Keratinocyte (primary cell): ENCODE measurements around the gene DRC1. TPM values are rescaled to one million over a fixed set of nuclear protein-coding genes. Genes with fewer than 3 reads are reported as not detected.

Experiments
- DNase-seq: peaks from one replicate; pipeline ENCODE4 v3.0.0-alpha.2; 2011; ENCODE audit warnings: low read depth, missing footprints, low spot score
- FAIRE-seq: peaks from 2 replicates; lab custom pipeline; 2011; peaks lifted over from hg19 to GRCh38; lab: Jason Lieb, UNC
- H2AFZ ChIP-seq: 2 replicates; pipeline ENCODE4 v1.6.0; 2012; ENCODE audit warnings: low read length, control low read depth, inconsistent platforms; ENCODE audit not compliant: control insufficient read depth
- H3K27ac ChIP-seq: 2 replicates; pipeline ENCODE4 v1.5.1; 2011; ENCODE audit warnings: low read length; ENCODE audit not compliant: control insufficient read depth, insufficient read depth
- H3K27me3 ChIP-seq: 3 replicates; pipeline ENCODE4 v1.6.0; 2011; ENCODE audit warnings: low read length; ENCODE audit not compliant: control insufficient read depth, insufficient read depth; ENCODE audit errors: extremely low read depth
- H3K36me3 ChIP-seq, 2 experiments: 2 replicates in 1 of 2; 3 replicates in 1 of 2; pipeline ENCODE4 v1.5.1; 2011; ENCODE audit warnings: low read length in 2 of 2, mild to moderate bottlenecking in 1 of 2; ENCODE audit not compliant: control insufficient read depth in 2 of 2, insufficient read depth in 2 of 2; ENCODE audit errors: extremely low read depth in 1 of 2
- H3K4me1 ChIP-seq: 3 replicates; pipeline ENCODE4 v1.5.1; 2011; ENCODE audit warnings: low read length; ENCODE audit not compliant: control insufficient read depth, insufficient read depth; ENCODE audit errors: extremely low read depth
- H3K4me2 ChIP-seq: 3 replicates; pipeline ENCODE4 v1.6.0; 2011; ENCODE audit warnings: low read depth, low read length; ENCODE audit not compliant: control insufficient read depth, insufficient read depth; ENCODE audit errors: extremely low read depth
- H3K4me3 ChIP-seq, 3 experiments: fragments of 200-600 bp in 1 of 3; sonication (generic) in 1 of 3; 2 replicates in 2 of 3; 3 replicates in 1 of 3; pipeline ENCODE4 v1.5.1; 2011 to 2016; ENCODE audit warnings: low read length in 3 of 3, mild to moderate bottlenecking in 3 of 3, control low read depth in 2 of 3, inconsistent platforms in 1 of 3, low read depth in 1 of 3, mixed read lengths in 1 of 3, mixed run types in 1 of 3, moderate library complexity in 1 of 3; ENCODE audit not compliant: control insufficient read depth in 2 of 3, insufficient read depth in 2 of 3; ENCODE audit errors: extremely low read depth in 1 of 3
- H3K79me2 ChIP-seq: 2 replicates; pipeline ENCODE4 v1.6.0; 2012; ENCODE audit warnings: low read length; ENCODE audit not compliant: control insufficient read depth, insufficient read depth
- H3K9ac ChIP-seq: 3 replicates; pipeline ENCODE4 v1.6.0; 2011; ENCODE audit warnings: low read length; ENCODE audit not compliant: control insufficient read depth, insufficient read depth; ENCODE audit errors: extremely low read depth
- H3K9me1 ChIP-seq: 3 replicates; pipeline ENCODE4 v1.6.0; 2011; ENCODE audit warnings: low read length; ENCODE audit not compliant: control insufficient read depth, insufficient read depth; ENCODE audit errors: extremely low read depth
- H3K9me3 ChIP-seq: 2 replicates; pipeline ENCODE4 v1.5.1; 2012; ENCODE audit warnings: low read depth, low read length; ENCODE audit not compliant: control insufficient read depth
- H4K20me1 ChIP-seq: 3 replicates; pipeline ENCODE4 v1.6.0; 2011; ENCODE audit warnings: low read length; ENCODE audit not compliant: control insufficient read depth, insufficient read depth; ENCODE audit errors: extremely low read depth
- EZH2 ChIP-seq: IDR thresholded peaks from one replicate; pipeline ENCODE4 v1.6.1; 2012; ENCODE audit warnings: inconsistent platforms, mild to moderate bottlenecking, low read length, moderate library complexity
- dilution Hi-C: fragments of 300-500 bp; cut with MboI; formaldehyde crosslinking; loops from one replicate; pipeline ENCODE4 v1.7.0; 2020; ENCODE audit warnings: low sequenced_read_pairs; ENCODE audit not compliant: extremely low pct_ligation_motif_present
- polyA plus RNA-seq, 5 experiments: library from polyadenylated mRNA; depleted of rRNA in 3 of 5; stranded (reverse) in 3 of 5; stranded (forward) in 1 of 5; unstranded in 1 of 5; fragments of >200 nt; gene quantifications; 1 replicate in 1 of 5; 2 replicates in 3 of 5; 3 replicates in 1 of 5; pipeline versions ENCODE4 v1.2.1 to v1.2.3, GENCODE V29; 2011 to 2012; ENCODE audit warnings: missing spikeins in 2 of 5, low read depth in 1 of 5, low replicate concordance in 1 of 5
- TF ChIP-seq, protein P1 (sequence below), 3 experiments: IDR thresholded peaks in 1 of 3; conservative IDR thresholded peaks in 1 of 3; optimal IDR thresholded peaks in 1 of 3; 2 replicates in 2 of 3; 3 replicates in 1 of 3; pipeline versions ENCODE3 to v1.5.1; 2011; ENCODE audit warnings: low read length in 3 of 3, mild to moderate bottlenecking in 3 of 3, moderate library complexity in 2 of 3, control low read depth in 1 of 3, inconsistent platforms in 1 of 3; ENCODE audit not compliant: insufficient read depth in 2 of 3; ENCODE audit errors: extremely low read depth in 1 of 3

The DRC1 gene
- polyA plus RNA-seq, 1 donor (not counting 4 experiments of a cell fraction or from before 2014, with no cell fraction given), result not detected

DNA sequence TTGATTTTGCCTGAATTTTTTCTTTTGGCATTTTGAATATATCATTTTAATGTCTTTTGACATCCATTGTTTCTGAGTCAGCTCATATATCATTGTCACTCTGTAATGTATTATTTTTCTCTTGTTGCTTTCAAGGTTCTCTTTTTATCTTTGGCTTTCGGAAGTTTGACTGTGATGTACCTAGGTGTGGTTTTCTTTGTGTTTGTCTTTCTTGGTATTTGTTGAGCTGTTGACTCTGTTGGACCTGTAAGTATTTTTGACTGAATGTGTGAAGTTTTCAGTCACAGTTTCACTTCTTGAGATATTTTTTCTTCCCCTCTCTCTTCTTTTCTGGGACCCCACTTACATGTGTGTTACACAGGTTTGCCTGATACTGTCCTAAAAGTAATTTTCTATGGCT, 24.9 kb upstream of the DRC1 start:
- Histone ChIP-seq H4K20me1 (no peaks in the 10 kb centered on the region), H2AFZ (no peak overlapping the region), H3K9ac (no peak overlapping the region), H3K9me3 (no peaks in the 10 kb centered on the region), H3K27me3 (no peaks in the 10 kb centered on the region), H3K4me1 (no peaks in the 10 kb centered on the region), H3K9me1 (no peaks in the 10 kb centered on the region), H3K4me2 (no peak overlapping the region), H3K79me2 (no peaks in the 10 kb centered on the region), H3K4me3 (no peak overlapping the region), H3K27ac (no peak overlapping the region), H3K36me3 (peaks cover 12 to 23% of the 10 kb centered on the region in 2 experiments)
- dilution Hi-C loops, result no loop called here
- no peak for FAIRE-seq
- TF ChIP-seq, protein P1, sequence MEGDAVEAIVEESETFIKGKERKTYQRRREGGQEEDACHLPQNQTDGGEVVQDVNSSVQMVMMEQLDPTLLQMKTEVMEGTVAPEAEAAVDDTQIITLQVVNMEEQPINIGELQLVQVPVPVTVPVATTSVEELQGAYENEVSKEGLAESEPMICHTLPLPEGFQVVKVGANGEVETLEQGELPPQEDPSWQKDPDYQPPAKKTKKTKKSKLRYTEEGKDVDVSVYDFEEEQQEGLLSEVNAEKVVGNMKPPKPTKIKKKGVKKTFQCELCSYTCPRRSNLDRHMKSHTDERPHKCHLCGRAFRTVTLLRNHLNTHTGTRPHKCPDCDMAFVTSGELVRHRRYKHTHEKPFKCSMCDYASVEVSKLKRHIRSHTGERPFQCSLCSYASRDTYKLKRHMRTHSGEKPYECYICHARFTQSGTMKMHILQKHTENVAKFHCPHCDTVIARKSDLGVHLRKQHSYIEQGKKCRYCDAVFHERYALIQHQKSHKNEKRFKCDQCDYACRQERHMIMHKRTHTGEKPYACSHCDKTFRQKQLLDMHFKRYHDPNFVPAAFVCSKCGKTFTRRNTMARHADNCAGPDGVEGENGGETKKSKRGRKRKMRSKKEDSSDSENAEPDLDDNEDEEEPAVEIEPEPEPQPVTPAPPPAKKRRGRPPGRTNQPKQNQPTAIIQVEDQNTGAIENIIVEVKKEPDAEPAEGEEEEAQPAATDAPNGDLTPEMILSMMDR (optimal IDR thresholded peaks at IDR 0.05 in 1 of 3, IDR thresholded peaks at IDR 0.05 in 1 of 3, conservative IDR thresholded peaks at IDR 0.05 in 1 of 3; ENCODE audit: extremely low read depth in 1 of 3, insufficient read depth in 2 of 3, low read length in 3 of 3), result no peak
- no peak for TF ChIP-seq EZH2
- DNase-seq, result no peak

DNA sequence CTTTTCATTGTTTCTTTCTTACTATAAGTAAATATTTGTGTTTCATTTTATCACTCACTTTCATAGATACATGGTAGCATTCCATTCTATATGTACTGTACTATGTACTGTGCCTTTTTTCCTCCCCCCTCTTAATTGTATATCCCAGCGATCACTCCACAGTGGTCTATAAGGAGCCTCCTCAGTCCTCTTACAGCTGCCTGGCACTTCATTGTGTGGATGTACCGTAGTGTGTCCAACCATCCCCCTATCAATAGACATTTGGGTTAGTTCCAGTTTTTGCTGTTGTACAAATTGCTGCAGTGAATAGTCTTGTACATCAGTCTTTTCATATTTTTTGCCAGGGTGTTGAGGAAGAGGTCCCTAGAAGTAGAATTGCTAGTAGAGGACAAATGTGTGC, 21.4 kb upstream of the DRC1 start:
- TF ChIP-seq, protein P1 (optimal IDR thresholded peaks at IDR 0.05 in 1 of 3, IDR thresholded peaks at IDR 0.05 in 1 of 3, conservative IDR thresholded peaks at IDR 0.05 in 1 of 3; ENCODE audit: extremely low read depth in 1 of 3, insufficient read depth in 2 of 3, low read length in 3 of 3), result no peak
- no peak for TF ChIP-seq EZH2
- H3K4me3 ChIP-seq, result no peak overlapping the region
- no peak overlapping the region for H3K27ac ChIP-seq
- no peak overlapping the region for H3K4me2 ChIP-seq
- no peaks in the 10 kb centered on the region for H3K79me2 ChIP-seq
- dilution Hi-C loops, result no loop called here
- no peaks in the 10 kb centered on the region for H3K9me3 ChIP-seq
- peaks cover 6 to 8% of the 10 kb centered on the region in 2 experiments for H3K36me3 ChIP-seq
- no peak overlapping the region for H2AFZ ChIP-seq
- H3K9me1 ChIP-seq, result no peaks in the 10 kb centered on the region
- DNase-seq, result no peak
- FAIRE-seq, result peak; percentile 36
- no peaks in the 10 kb centered on the region for H3K27me3 ChIP-seq
- no peaks in the 10 kb centered on the region for H4K20me1 ChIP-seq
- H3K9ac ChIP-seq, result no peak overlapping the region
- no peaks in the 10 kb centered on the region for H3K4me1 ChIP-seq
